Lower leg skin (tissue), 4 donors: ENCODE data around the gene EPB41L4B. TPM values are rescaled to one million over a fixed set of nuclear protein-coding genes. Genes with fewer than 3 reads are reported as not detected.

Experiments
- DNase-seq, 2 donors: peaks; one replicate each; pipeline ENCODE4 v3.0.0-alpha.2; 2019; ENCODE audit warnings: low spot score in 2 of 2
- H3K4me3 ChIP-seq: fragments of 200-600 bp; sonication (generic); 2 replicates; pipeline ENCODE4 v1.5.1; 2017; ENCODE audit warnings: mild to moderate bottlenecking, low read depth; ENCODE audit not compliant: poor library complexity, severe bottlenecking
- POLR2A ChIP-seq, 2 donors: fragments of 450-650 bp; IDR thresholded peaks; one replicate each; pipeline ENCODE4 v1.6.1; 2016 to 2017; ENCODE audit warnings: antibody characterized with exemption in 2 of 2, mild to moderate bottlenecking in 1 of 2, moderate library complexity in 1 of 2
- WGBS, 2 donors: methylation state at CpG; one replicate each; pipeline ENCODE4 v1.1.5; 2018; 5-methylcytosine and 5-hydroxymethylcytosine counted together
- intact Hi-C: fragments of 100-400 bp; cut with DNase I; formaldehyde crosslinking; loops from one replicate; pipeline ENCODE4 v1.15.0; 2023; ENCODE audit warnings: low total_unique reads
- total RNA-seq, 4 donors: library from RNA; depleted of rRNA; stranded (reverse); fragments of >200 nt; gene quantifications; one replicate each; pipeline ENCODE4 v1.1.0, GENCODE V29; 2016
- TF ChIP-seq, protein P1 (sequence below), 3 donors: fragments of 450-650 bp; IDR thresholded peaks; one replicate each; pipeline ENCODE4 v1.5.1; 2016; ENCODE audit warnings: antibody characterized with exemption in 3 of 3, mild to moderate bottlenecking in 3 of 3, moderate library complexity in 2 of 3

Gene EPB41L4B
- total RNA-seq, 4 donors from 2014 or later, result 15.4 to 31.6 (median 21.6) TPM

DNA sequence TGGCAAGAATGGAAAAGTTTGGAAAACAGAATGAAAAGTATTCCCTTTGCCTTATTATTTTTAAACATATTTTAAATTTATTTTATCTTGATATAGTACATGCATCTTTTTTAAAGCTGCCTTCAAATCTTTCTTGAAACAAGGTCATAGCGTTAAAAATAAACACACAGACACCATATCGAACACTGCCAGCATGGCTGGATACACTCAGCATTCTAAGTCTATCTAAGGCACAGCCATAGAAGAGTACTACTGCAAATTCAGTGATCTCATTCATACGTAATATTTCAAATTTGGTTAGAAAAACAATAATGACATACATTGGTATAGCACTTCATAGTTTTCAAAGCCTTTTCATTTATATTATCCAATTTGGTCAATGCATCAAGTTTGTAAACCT, 57.5 kb downstream of the EPB41L4B start:
- no peak for TF ChIP-seq POLR2A (IDR thresholded peaks at IDR 0.05)
- TF ChIP-seq, protein P1, sequence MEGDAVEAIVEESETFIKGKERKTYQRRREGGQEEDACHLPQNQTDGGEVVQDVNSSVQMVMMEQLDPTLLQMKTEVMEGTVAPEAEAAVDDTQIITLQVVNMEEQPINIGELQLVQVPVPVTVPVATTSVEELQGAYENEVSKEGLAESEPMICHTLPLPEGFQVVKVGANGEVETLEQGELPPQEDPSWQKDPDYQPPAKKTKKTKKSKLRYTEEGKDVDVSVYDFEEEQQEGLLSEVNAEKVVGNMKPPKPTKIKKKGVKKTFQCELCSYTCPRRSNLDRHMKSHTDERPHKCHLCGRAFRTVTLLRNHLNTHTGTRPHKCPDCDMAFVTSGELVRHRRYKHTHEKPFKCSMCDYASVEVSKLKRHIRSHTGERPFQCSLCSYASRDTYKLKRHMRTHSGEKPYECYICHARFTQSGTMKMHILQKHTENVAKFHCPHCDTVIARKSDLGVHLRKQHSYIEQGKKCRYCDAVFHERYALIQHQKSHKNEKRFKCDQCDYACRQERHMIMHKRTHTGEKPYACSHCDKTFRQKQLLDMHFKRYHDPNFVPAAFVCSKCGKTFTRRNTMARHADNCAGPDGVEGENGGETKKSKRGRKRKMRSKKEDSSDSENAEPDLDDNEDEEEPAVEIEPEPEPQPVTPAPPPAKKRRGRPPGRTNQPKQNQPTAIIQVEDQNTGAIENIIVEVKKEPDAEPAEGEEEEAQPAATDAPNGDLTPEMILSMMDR (IDR thresholded peaks at IDR 0.05), result no peak
- intact Hi-C loops, result no loop called here
- DNase-seq, result no peak
- WGBS, 2 donors, result 94 to 95% methylated on average over 3 of the region's 3 CpGs
- no peak overlapping the region for H3K4me3 ChIP-seq

GRCh38 chr9:109258481-109259302, 62.2 kb downstream of the EPB41L4B start:
- 45 to 50% methylated on average over 11 of the region's 11 CpGs for WGBS, 2 donors
- no peak overlapping the region for H3K4me3 ChIP-seq
- intact Hi-C loops, result no loop called here
- DNase-seq, result peak in 1 of 2 donors; percentile 40
- TF ChIP-seq, protein P1 (IDR thresholded peaks at IDR 0.05), result no peak
- TF ChIP-seq POLR2A (IDR thresholded peaks at IDR 0.05), result no peak

DNA sequence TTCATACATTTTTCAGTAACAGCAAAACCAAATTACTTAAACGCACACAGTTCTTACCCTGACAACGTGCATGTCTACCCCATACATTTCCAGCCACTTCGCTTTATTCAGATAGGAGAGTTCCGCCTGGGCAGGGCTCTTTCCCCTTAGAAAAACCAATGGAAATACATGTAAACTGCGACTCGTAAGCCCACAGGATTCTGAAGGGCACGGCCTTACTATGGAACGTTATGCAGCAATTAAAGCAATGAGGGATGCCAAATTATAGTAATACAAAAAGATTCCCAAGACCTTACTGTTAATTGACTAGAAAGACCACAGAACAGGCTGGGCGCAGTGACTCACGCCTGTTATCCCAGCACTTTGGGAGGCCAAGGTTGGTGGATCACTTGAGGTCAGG, 64.5 kb downstream of the EPB41L4B start:
- intact Hi-C loops, result no loop called here
- WGBS, 2 donors, result 90 to 92% methylated on average over 10 of the region's 10 CpGs
- no peak for DNase-seq
- no peak overlapping the region for H3K4me3 ChIP-seq
- no peak for TF ChIP-seq POLR2A (IDR thresholded peaks at IDR 0.05)
- TF ChIP-seq, protein P1 (IDR thresholded peaks at IDR 0.05), result no peak

DNA sequence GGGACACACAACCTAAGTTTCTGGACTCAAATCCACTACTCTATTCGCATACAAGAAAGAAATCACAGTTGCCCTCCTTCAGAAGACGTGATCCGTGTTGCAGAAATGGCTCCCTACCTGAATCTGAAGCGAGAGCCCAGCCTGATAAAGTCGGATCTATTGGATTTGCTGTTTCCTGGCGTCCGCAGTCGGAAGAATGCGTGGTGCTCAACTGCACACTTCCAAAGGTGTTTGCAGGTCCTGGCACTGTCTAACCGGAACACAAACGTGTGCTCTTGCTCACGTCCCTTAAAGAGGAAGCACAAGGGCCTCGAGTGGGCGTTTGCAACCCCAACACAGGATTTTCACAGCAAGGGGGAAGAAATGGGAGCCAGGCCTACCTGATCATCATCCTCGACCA, 65.5 kb downstream of the EPB41L4B start:
- intact Hi-C loops, result no loop called here
- H3K4me3 ChIP-seq, result no peak overlapping the region
- WGBS, 2 donors, result 93 to 95% methylated on average over 15 of the region's 15 CpGs
- TF ChIP-seq POLR2A (IDR thresholded peaks at IDR 0.05), result no peak
- TF ChIP-seq, protein P1 (IDR thresholded peaks at IDR 0.05), result no peak
- no peak for DNase-seq

DNA sequence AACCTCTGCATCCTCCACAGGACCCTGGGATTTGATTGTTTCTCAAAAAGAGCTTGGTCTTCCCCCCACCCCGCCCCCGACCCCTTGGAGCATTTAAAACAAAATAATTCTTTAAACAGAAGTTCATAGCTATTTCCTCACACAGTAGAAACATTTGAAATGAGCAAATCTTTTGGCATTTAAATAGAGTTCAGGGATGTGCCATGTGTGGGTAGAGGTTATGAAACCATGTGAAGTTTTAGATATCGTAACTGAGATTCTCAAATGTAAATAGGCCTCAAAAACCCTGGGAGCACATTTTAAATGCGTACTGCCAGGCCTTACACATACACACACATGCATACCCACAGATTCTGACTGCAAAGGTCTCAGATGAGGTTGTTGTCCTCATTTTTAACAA, 66.5 kb downstream of the EPB41L4B start:
- H3K4me3 ChIP-seq, result no peak overlapping the region
- intact Hi-C loops, result no loop called here
- TF ChIP-seq POLR2A (IDR thresholded peaks at IDR 0.05), result no peak
- TF ChIP-seq, protein P1 (IDR thresholded peaks at IDR 0.05), result no peak
- no peak for DNase-seq
- 71 to 72% methylated on average over 4 of the region's 4 CpGs for WGBS, 2 donors
